Cardiac atrium fibroblast (primary cell): ENCODE data around the gene SNRNP27. TPM values are rescaled to one million over a fixed set of nuclear protein-coding genes. Genes with fewer than 3 reads are reported as not detected.

Experiments
- total RNA-seq: library from RNA; depleted of rRNA; stranded (reverse); fragments of >200 nt; gene quantifications from 2 replicates; pipeline ENCODE4 v1.2.3, GENCODE V29; 2015

Gene SNRNP27, protein sequence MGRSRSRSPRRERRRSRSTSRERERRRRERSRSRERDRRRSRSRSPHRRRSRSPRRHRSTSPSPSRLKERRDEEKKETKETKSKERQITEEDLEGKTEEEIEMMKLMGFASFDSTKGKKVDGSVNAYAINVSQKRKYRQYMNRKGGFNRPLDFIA
- total RNA-seq: 41.2 and 50.9 TPM in 2 replicates

DNA sequence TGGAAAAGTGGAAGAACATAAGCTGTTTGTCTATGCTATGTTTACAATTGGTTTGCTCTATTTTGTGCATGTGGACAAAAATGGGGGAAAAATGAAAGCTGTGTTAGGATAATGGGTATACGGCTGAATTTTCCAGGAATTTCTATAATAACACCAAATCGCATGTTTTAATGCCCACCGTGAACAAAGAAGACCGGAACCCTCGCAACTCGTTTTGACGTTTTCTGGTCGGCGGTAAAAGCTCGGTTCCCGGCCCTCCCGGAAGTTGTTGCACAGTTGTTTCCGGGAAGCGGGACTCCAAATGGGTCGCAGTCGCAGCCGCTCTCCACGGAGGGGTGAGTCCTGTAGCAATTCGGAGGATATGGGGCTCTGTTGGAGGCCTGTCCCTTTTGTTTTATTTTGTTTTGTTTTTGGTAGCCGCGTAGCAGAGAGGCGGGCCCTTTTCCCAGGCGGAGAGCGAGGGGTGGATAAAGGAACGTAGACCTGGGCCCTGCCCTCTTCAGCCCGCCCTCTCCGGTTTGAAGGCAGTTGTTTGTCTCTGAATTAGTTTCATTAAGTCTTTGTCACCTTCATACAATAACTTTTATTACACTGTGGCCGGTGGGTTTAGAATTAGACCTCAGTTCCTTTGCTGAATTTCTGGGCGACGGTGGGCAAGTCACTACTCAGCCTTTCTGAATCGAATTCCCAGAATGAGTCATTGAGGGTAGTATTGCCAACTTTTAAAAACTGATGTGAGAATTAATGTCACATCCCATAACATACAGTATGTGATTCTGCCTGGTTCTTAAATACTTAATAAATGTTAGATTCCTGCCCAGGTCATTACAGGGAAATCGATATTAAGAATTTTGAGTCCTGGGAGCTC is at the start of gene SNRNP27:
Gene SNRNP27, plus strand, starts transcription at position 273 of the 868 bp plus-strand sequence. Its CDS starts 29 bp downstream, at position 302.

DNA sequence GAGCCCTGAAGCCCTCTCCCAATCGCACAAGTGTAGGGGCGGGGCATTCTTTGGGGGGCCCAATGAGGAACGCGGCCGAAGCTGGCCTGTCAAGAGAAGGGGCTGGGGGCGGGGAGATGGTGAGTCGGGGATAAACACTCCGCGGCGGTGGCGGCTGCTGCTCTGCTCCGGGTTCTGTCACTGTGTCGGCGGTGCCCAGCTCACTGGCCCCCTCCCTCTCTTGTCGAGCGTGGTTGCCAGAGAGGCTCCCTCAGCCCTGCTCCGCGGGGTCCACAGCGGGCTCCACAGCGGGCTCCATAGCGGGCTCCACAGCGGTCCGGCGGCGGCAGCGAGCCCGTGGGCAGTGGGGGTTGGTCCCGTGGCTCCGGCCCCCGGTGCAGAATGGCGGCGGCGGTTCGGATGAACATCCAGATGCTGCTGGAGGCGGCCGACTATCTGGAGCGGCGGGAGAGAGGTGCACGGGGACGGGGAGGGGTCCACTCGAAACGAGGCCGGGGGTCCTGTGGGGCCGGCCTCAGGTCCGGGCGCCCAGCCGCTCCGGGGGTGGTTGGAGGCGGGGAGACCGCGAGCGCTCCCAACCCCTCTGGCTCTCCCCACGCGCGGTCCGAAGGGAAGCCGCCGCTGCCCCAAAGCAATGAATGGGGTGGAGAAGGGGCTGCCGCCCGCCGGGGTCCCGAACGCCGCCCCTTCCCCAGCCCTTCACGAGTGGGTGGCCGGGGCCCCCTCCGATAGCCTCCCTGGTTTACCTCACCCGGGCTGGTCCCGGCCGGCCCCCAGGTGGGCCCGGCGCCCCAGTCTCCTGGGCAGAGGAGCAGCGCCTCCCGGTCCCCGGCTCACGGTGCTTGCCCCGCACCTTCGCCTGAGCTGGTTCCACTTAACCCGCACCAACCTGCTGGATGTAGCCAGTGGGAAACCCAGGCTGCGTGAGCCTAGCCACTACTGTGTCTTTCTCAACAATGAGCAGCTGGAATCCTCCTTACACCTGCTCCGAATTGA is 21.5 kb downstream of the SNRNP27 start, which contains the start of gene MXD1:
Gene MXD1, plus strand, starts transcription at position 160 of the 996 bp plus-strand sequence. Its CDS starts 222 bp downstream, at position 382.

Other genes with a start within 250 kb of the SNRNP27 start
- 21.1 and 38.7 TPM in 2 replicates for gene ANXA4, start 151.8 kb upstream of the SNRNP27 start, total RNA-seq
- 6.3 and 7.8 TPM in 2 replicates for gene GMCL1, start 64.3 kb upstream of the SNRNP27 start, total RNA-seq
- 4.5 and 7.3 TPM in 2 replicates for gene MXD1, start 21.2 kb downstream of the SNRNP27 start, total RNA-seq
- gene ASPRV1, start 67.7 kb downstream of the SNRNP27 start, total RNA-seq: 0.18 TPM in 1 of 2 replicates, not detected in the other
- gene PCBP1, start 193.5 kb downstream of the SNRNP27 start, total RNA-seq: 65.0 and 94.4 TPM in 2 replicates